H1 (cell line): ENCODE results near the gene ITGAE. TPM values are rescaled to one million over a fixed set of nuclear protein-coding genes. Genes with fewer than 3 reads are reported as not detected.

Source experiments
- CTCF ChIA-PET: fragments of 300-600 bp; sonication (Branson Sonifier 250); formaldehyde crosslinking; loops from one replicate; lab custom pipeline; 2021; ENCODE audit not compliant: partially characterized antibody; lab: Charles Lee
- POLR2A ChIA-PET: fragments of 300-600 bp; sonication (Branson Sonifier 250); formaldehyde crosslinking; loops from one replicate; lab custom pipeline; 2021; ENCODE audit warnings: inconsistent platforms; ENCODE audit not compliant: partially characterized antibody; lab: Charles Lee
- DNase-seq, 2 experiments: peaks; one replicate each; pipeline versions ENCODE4 v3.0.0 to v3.0.0-alpha.2; 2010 to 2022; ENCODE audit warnings: low spot score in 2 of 2, low read depth in 1 of 2, mixed read lengths in 1 of 2
- FAIRE-seq: peaks from 2 replicates; lab custom pipeline; 2011; peaks lifted over from hg19 to GRCh38; lab: Jason Lieb, UNC
- H2AFZ ChIP-seq: 2 replicates; pipeline ENCODE4 v1.8.1; 2012; ENCODE audit warnings: low read length, inconsistent platforms
- H2AK5ac ChIP-seq: 2 replicates; pipeline ENCODE4 v1.6.1; 2013; ENCODE audit warnings: low read depth, low read length
- H2BK120ac ChIP-seq: replicated peaks from 2 replicates; pipeline ENCODE3; 2013; ENCODE audit warnings: low read depth, low read length, inconsistent platforms
- H2BK12ac ChIP-seq: 2 replicates; pipeline ENCODE4 v1.6.1; 2013; ENCODE audit warnings: low read depth, low read length
- H2BK15ac ChIP-seq: 2 replicates; pipeline ENCODE4 v1.6.1; 2013; ENCODE audit warnings: low read length
- H2BK20ac ChIP-seq: 2 replicates; pipeline ENCODE4 v1.6.1; 2013; ENCODE audit warnings: low read length
- H2BK5ac ChIP-seq: 2 replicates; pipeline ENCODE4 v1.6.1; 2013; ENCODE audit warnings: low read depth, low read length
- H3K14ac ChIP-seq: 2 replicates; pipeline ENCODE4 v1.6.1; 2013; ENCODE audit warnings: inconsistent platforms; ENCODE audit not compliant: insufficient read length
- H3K18ac ChIP-seq: 2 replicates; pipeline ENCODE4 v1.6.1; 2013; ENCODE audit warnings: low read length; ENCODE audit errors: extremely low read depth
- H3K23ac ChIP-seq: 2 replicates; pipeline ENCODE4 v1.6.1; 2013; ENCODE audit warnings: inconsistent platforms; ENCODE audit not compliant: insufficient read length
- H3K23me2 ChIP-seq: 2 replicates; pipeline ENCODE4 v1.6.1; 2013; ENCODE audit warnings: low read depth, low read length
- H3K27ac ChIP-seq: 2 replicates; pipeline ENCODE4 v1.6.1; 2011; ENCODE audit warnings: low read depth, low read length, inconsistent platforms
- H3K27me3 ChIP-seq, 4 experiments: replicated peaks in 1 of 4; 1 replicate in 1 of 4; 2 replicates in 3 of 4; pipeline versions ENCODE4 v1.6.1 to v1.8.1; 2011 to 2013; ENCODE audit warnings: low read length in 3 of 4, mild to moderate bottlenecking in 3 of 4, inconsistent platforms in 2 of 4, mixed read lengths in 2 of 4, moderate library complexity in 1 of 4; ENCODE audit not compliant: control insufficient read depth in 3 of 4, insufficient read depth in 3 of 4; ENCODE audit errors: extremely low read depth in 1 of 4
- H3K36me3 ChIP-seq, 4 experiments: 2 replicates each; pipeline versions ENCODE4 v1.6.1 to v1.8.1; 2011 to 2013; ENCODE audit warnings: mild to moderate bottlenecking in 4 of 4, low read length in 3 of 4, moderate library complexity in 2 of 4, control low read depth in 1 of 4, inconsistent platforms in 1 of 4; ENCODE audit not compliant: insufficient read depth in 4 of 4, control insufficient read depth in 2 of 4
- H3K4ac ChIP-seq: replicated peaks from 2 replicates; pipeline ENCODE3; 2013; ENCODE audit warnings: low read length, low read depth, mixed read lengths, inconsistent platforms; ENCODE audit not compliant: insufficient read length
- H3K4me1 ChIP-seq, 4 experiments: replicated peaks in 1 of 4; 1 replicate in 1 of 4; 2 replicates in 3 of 4; pipeline versions ENCODE4 v1.6.1 to v1.8.1; 2011 to 2013; ENCODE audit warnings: low read length in 3 of 4, inconsistent platforms in 2 of 4, mixed read lengths in 1 of 4; ENCODE audit not compliant: insufficient read depth in 4 of 4, control insufficient read depth in 3 of 4
- H3K4me2 ChIP-seq, 2 experiments: 2 replicates each; pipeline versions ENCODE4 v1.6.1 to v1.8.1; 2011 to 2013; ENCODE audit warnings: low read depth in 2 of 2, low read length in 2 of 2, control low read depth in 1 of 2, inconsistent platforms in 1 of 2, mild to moderate bottlenecking in 1 of 2; ENCODE audit not compliant: insufficient read depth in 1 of 2
- H3K4me3 ChIP-seq, 4 experiments: fragments of 200-600, 300-600 bp in 1 of 4; sonication (generic), shearing (Covaris generic), sonication (Bioruptor Twin) in 1 of 4; 2 replicates each; pipeline versions ENCODE4 v1.5.1 to v1.8.1; 2011 to 2016; ENCODE audit warnings: low read length in 4 of 4, low read depth in 3 of 4, control low read depth in 2 of 4, inconsistent platforms in 2 of 4, mild to moderate bottlenecking in 2 of 4, mixed read lengths in 1 of 4, moderate library complexity in 1 of 4; ENCODE audit not compliant: insufficient read depth in 2 of 4; ENCODE audit errors: extremely low read depth in 1 of 4
- H3K56ac ChIP-seq: replicated peaks from 2 replicates; pipeline ENCODE3; 2013; ENCODE audit warnings: low read depth, mild to moderate bottlenecking, mixed read lengths, low read length, inconsistent platforms; ENCODE audit not compliant: insufficient read length
- H3K79me1 ChIP-seq: 2 replicates; pipeline ENCODE4 v1.6.1; 2013; ENCODE audit warnings: low read depth, low read length, control low read depth
- H3K79me2 ChIP-seq, 2 experiments: 2 replicates each; pipeline versions ENCODE4 v1.6.1 to v1.8.1; 2012 to 2013; ENCODE audit warnings: low read length in 2 of 2, mild to moderate bottlenecking in 2 of 2, inconsistent platforms in 1 of 2; ENCODE audit not compliant: insufficient read depth in 2 of 2, control insufficient read depth in 1 of 2
- H3K9ac ChIP-seq, 4 experiments: replicated peaks in 1 of 4; 1 replicate in 1 of 4; 2 replicates in 3 of 4; pipeline versions ENCODE4 v1.6.1 to v1.8.1; 2011 to 2013; ENCODE audit warnings: low read depth in 3 of 4, low read length in 3 of 4, control low read depth in 2 of 4, mild to moderate bottlenecking in 2 of 4, moderate library complexity in 2 of 4, inconsistent platforms in 1 of 4; ENCODE audit errors: extremely low read depth in 1 of 4
- H3K9me3 ChIP-seq, 2 experiments: 2 replicates each; pipeline versions ENCODE4 v1.6.1 to v1.8.1; 2012 to 2013; ENCODE audit warnings: mild to moderate bottlenecking in 2 of 2, moderate library complexity in 2 of 2, control low read depth in 1 of 2, inconsistent platforms in 1 of 2, low read depth in 1 of 2, low read length in 1 of 2, mixed read lengths in 1 of 2; ENCODE audit not compliant: insufficient read depth in 2 of 2
- H4K20me1 ChIP-seq, 2 experiments: replicated peaks in 1 of 2; 2 replicates each; pipeline versions ENCODE3 to v1.8.1; 2011 to 2013; ENCODE audit warnings: inconsistent platforms in 2 of 2, low read length in 2 of 2, mild to moderate bottlenecking in 1 of 2; ENCODE audit not compliant: insufficient read depth in 2 of 2, control insufficient read depth in 1 of 2
- H4K5ac ChIP-seq: 2 replicates; pipeline ENCODE4 v1.6.1; 2013; ENCODE audit warnings: low read length, low read depth, mixed read lengths, inconsistent platforms; ENCODE audit not compliant: insufficient read length
- H4K8ac ChIP-seq: 2 replicates; pipeline ENCODE4 v1.8.0; 2013; ENCODE audit warnings: mild to moderate bottlenecking, moderate library complexity, low read length, inconsistent platforms; ENCODE audit not compliant: insufficient read depth; ENCODE audit errors: extremely low read depth
- H4K91ac ChIP-seq: replicated peaks from 2 replicates; pipeline ENCODE3; 2013; ENCODE audit warnings: low read length, mixed read lengths, inconsistent platforms; ENCODE audit not compliant: insufficient read length
- CBX5 ChIP-seq: fragments of 300-800, 300-1000 bp; sonication (generic); IDR thresholded peaks from 2 replicates; pipeline ENCODE4 v1.7.1; 2016; ENCODE audit warnings: antibody characterized with exemption, low read length, low read depth
- EP300 ChIP-seq, 2 experiments: IDR thresholded peaks; 1 replicate in 1 of 2; 2 replicates in 1 of 2; pipeline ENCODE4 v1.6.1; 2011 to 2012; ENCODE audit warnings: low read depth in 2 of 2, low read length in 2 of 2, mild to moderate bottlenecking in 2 of 2, borderline replicate concordance in 1 of 2, inconsistent platforms in 1 of 2, moderate library complexity in 1 of 2
- SAP30 ChIP-seq: fragments of 300-600 bp; sonication (generic); IDR thresholded peaks from 2 replicates; pipeline ENCODE4 v1.7.1; 2012; ENCODE audit warnings: low read length, moderate library complexity, mild to moderate bottlenecking, inconsistent platforms; ENCODE audit not compliant: insufficient read depth, insufficient replicate concordance
- SIX5 ChIP-seq: IDR thresholded peaks from 2 replicates; pipeline ENCODE4 v1.6.1; 2011; ENCODE audit warnings: mild to moderate bottlenecking, low read depth, low read length
- SP1 ChIP-seq: IDR thresholded peaks from 2 replicates; pipeline ENCODE4 v1.6.1; 2011; ENCODE audit warnings: low read depth, low read length
- WGBS, 2 experiments: shearing (Covaris generic) in 1 of 2; methylation state at CpG; one replicate each; pipeline versions ENCODE4 v1.1.6 to v1.1.7; 2013 to 2015; ENCODE audit warnings: low lambda C conversion rate in 2 of 2, mixed read lengths in 2 of 2, inconsistent platforms in 1 of 2, low coverage in 1 of 2, missing lambda C conversion rate in 1 of 2; ENCODE audit not compliant: insufficient replicate concordance in 2 of 2, insufficient coverage in 1 of 2, insufficient read length in 1 of 2; ENCODE audit errors: extremely low coverage in 1 of 2, missing lambda C conversion rate in 1 of 2; 5-methylcytosine and 5-hydroxymethylcytosine counted together
- polyA plus RNA-seq, 7 experiments: library from polyadenylated mRNA; depleted of rRNA in 3 of 7; stranded (reverse) in 5 of 7; unstranded in 2 of 7; fragments of >200 nt in 5 of 7; fragments of 200-250 nt in 2 of 7; gene quantifications; 1 replicate in 5 of 7; 2 replicates in 1 of 7; 4 replicates in 1 of 7; pipeline versions ENCODE4 v1.2.1 to v1.2.3, GENCODE V29; 2011 to 2013; ENCODE audit warnings: missing spikeins in 2 of 7, mixed read lengths in 2 of 7
- total RNA-seq: library from RNA; stranded (reverse); fragmentation: NEBNext Ultra II Directional; extraction: Animal tissue kit (Norgen Biotek cat#: 25700); gene quantifications from 2 replicates; pipeline ENCODE4 v1.2.1, GENCODE V29; 2021

The ITGAE gene
- total and polyA plus RNA-seq, 2 of the 8 experiments (the other 6 are each of a cell fraction or from before 2014, with no cell fraction given), result 23.2 to 43.1 TPM

GRCh38 chr17:3846437-3847164 is 45.6 kb upstream of the ITGAE start:
- H3K9me3 ChIP-seq, result no peaks in the 10 kb centered on the region
- H2BK12ac ChIP-seq, result no peak overlapping the region
- no peak overlapping the region for H4K91ac ChIP-seq
- no peak overlapping the region for H3K14ac ChIP-seq
- peak overlapping the region; percentile 48 to 60 for H3K4me2 ChIP-seq
- H3K79me2 ChIP-seq, result peaks cover 7 to 31% of the 10 kb centered on the region in 2 experiments; a peak in 3 of 4 replicates
- 0 out of 7 replicates have a peak, but pooled peaks cover 0 to 3% (median 0%) of the 10 kb centered on the region in 4 experiments for H3K4me1 ChIP-seq
- ChIA-PET CTCF (interaction anchor here (0.8 to 6.0 kb wide), 17 partner anchors 9 to 195 kb away, joined by 3 to 75 read pairs (median 4); partner anchors contain the start of gene P2RX1), POLR2A (interaction anchor here (0.6 to 3.0 kb wide), 6 partner anchors 10 to 297 kb away, joined by 3 to 16 read pairs (median 6); partner anchors contain the start of genes CYB5D2 and ZZEF1)
- no peak overlapping the region for H3K23ac ChIP-seq
- H4K8ac ChIP-seq, result no peak overlapping the region
- peaks cover 4 to 5% of the 10 kb centered on the region in 2 experiments for H4K20me1 ChIP-seq
- 62% methylated on average over 10 of the region's 17 CpGs; no CpG with 5 or more reads in 1 of the 2 experiments for WGBS, 2 experiments
- no peak for DNase-seq
- H4K5ac ChIP-seq, result no peak overlapping the region
- H2BK5ac ChIP-seq, result no peak overlapping the region
- H3K27ac ChIP-seq, result no peak overlapping the region
- peak overlapping the region in 1 of 4 experiments; percentile 95; a peak in 2 of 8 replicates for H3K4me3 ChIP-seq
- no peak overlapping the region for H2BK15ac ChIP-seq
- H3K36me3 ChIP-seq, result peaks cover 0 to 11% (median 10%) of the 10 kb centered on the region in 4 experiments; a peak in 5 of 8 replicates
- H3K18ac ChIP-seq, result no peak overlapping the region
- H3K79me1 ChIP-seq, result peaks cover 2% of the 10 kb centered on the region; the same call in 1 of the 2 replicates
- no peak overlapping the region for H2BK20ac ChIP-seq
- 0 out of 2 replicates have a peak, but pooled peaks cover 3% of the 10 kb centered on the region for H3K23me2 ChIP-seq
- H3K9ac ChIP-seq, result no peak overlapping the region
- H3K4ac ChIP-seq, result no peak overlapping the region
- H2BK120ac ChIP-seq, result no peak overlapping the region
- peak overlapping the region; percentile 64 for H2AFZ ChIP-seq
- H2AK5ac ChIP-seq, result no peak overlapping the region
- peak; percentile 39 for FAIRE-seq
- H3K56ac ChIP-seq, result no peak overlapping the region
- no peaks in the 10 kb centered on the region for H3K27me3 ChIP-seq
- TF ChIP-seq SIX5 (no peak), SAP30 (no peak), CBX5 (no peak), SP1 (peak; percentile 4; the same call in 1 of the 2 replicates), EP300 (IDR thresholded peaks at IDR 0.05; ENCODE audit: borderline replicate concordance in 1 of 2, low read depth in 2 of 2, low read length in 2 of 2) (no peak)
